HT1080 (cell line): Measurements from ENCODE around the gene CMA1. TPM values are rescaled to one million over a fixed set of nuclear protein-coding genes. Genes with fewer than 3 reads are reported as not detected.
"Not testable (repeated sequence)": the region's sequence is repeated elsewhere in the genome, so short reads cannot be mapped to it uniquely, and the experiment has no call there.

Source experiments
- DNase-seq: peaks from one replicate; pipeline ENCODE4 v3.0.0-alpha.2; 2015; ENCODE audit warnings: low read depth
- polyA plus RNA-seq, 2 experiments: library from polyadenylated mRNA; depleted of rRNA; stranded (reverse); fragments of >200 nt; gene quantifications; 2 replicates each; pipeline ENCODE4 v1.2.3, GENCODE V29; 2015
- total RNA-seq: library from RNA; depleted of rRNA; stranded (reverse); fragments of >200 nt; shearing (Covaris generic); gene quantifications from 2 replicates; pipeline ENCODE4 v1.2.3, GENCODE V29; 2014; rRNA removed

Gene CMA1, protein sequence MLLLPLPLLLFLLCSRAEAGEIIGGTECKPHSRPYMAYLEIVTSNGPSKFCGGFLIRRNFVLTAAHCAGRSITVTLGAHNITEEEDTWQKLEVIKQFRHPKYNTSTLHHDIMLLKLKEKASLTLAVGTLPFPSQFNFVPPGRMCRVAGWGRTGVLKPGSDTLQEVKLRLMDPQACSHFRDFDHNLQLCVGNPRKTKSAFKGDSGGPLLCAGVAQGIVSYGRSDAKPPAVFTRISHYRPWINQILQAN
- not detected in 2 replicates for total RNA-seq
- not detected in 2 replicates for polyA plus RNA-seq (2015; cell fraction: cytosol; rRNA removed)
- polyA plus RNA-seq (2015; cell fraction: nucleus; rRNA removed) = not detected in 2 replicates

DNA sequence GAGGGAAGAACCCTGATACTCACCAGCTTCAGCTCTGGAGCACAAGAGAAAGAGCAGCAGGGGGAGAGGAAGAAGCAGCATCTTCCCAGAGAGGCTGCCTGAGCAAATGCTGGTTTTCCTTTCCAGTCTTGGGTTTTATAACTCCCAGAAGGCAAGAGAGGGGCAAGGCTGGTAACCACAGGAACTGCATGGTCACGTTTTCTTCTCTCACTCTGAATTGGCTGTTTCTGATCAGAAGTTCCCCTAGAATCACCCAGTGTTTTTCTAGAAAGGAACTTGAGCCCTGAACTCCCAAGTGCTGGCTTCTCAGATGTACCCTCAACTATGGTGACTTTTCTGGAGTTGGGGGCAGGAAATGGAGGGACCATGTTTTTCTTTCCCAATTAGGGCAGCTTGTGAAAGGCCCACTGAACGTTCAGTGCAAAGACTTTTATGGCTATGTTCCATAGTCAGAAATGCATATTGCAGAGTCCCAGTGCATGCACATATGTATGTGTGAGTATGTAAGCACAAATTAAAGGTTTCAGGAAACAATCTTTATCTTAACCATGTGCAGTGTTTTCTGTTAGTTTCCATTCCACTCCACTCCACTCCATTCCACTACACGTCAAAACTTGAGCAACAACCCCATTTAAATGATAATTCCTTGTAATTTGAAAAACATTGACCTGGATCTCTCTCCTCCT, at the start of gene CMA1:
Gene CMA1 (minus strand): TSS at position 111 of the 686 bp plus-strand sequence. CDS start 30 bp downstream, at position 81.
- DNase-seq = no peak

DNA sequence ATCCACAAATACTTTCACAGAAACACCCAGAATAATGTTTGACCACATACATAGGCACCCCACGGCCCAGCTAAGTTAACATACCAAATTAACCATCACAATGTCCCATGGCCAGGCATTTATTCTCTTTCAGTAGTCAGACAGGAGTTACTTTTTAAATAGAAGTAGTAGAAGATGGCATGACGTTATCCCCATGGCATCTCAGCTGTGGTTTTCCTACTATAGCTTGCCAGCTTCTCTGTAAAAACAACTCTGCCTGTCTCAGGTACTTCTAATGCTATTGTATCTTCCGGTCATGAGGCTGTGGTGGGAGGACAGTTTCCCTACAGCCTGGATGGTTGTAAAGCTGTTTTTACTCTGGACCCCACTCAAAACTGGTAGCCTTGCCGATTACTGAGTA, 48.7 kb upstream of the CMA1 start:
- peak; percentile 80 for DNase-seq

DNA sequence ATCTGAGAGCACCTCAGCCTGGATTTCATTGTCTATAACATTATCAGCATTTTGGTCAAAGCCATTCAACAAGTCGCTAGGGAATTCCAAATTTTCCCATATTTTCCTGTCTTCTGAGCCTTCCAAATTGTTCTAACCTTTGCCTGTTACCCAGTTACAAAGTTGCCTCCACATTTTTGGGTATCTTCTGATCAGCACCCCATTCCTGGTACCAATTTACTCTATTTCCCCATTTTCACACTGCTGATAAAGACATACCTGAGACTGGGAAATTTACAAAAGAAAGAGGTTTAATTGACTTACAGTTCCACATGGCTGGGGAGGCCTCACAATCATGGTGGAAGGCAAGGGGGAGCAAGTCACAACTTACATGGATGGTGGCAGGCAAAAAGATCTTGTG, 41.0 kb upstream of the CMA1 start:
- not testable (repeated sequence) for DNase-seq

DNA sequence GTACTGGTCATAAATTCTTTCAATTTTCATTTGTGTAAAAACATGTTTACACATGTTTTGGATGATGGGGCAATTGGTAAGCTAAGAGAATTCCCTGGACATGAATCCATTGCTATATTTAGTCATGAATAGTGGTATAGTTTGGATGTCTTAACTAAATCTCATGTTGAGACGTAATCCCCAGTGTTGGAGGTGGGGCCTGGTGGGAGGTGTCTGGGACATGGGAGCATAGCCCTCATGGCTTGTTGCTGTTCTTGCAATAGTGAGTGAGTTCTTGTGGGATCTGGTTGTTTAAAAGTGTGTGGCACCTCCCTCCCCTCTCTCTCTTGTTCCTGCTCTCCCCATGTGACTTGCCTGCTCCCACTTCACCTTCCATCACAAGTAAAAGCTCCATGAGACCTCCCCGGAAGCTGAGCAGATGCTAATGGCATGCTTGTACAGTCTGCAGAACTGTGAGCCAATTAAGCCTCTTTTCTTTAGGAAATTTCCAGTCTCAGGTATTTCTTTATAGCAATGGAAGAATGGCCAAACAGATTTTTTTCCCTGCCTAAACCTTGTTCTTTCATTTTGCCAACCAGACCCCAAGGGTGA, 34.4 kb upstream of the CMA1 start:
- DNase-seq = peak; percentile 33

- no peak for DNase-seq
Measured at GRCh38 chr14:24535737-24536136, 27.7 kb upstream of the CMA1 start.

DNA sequence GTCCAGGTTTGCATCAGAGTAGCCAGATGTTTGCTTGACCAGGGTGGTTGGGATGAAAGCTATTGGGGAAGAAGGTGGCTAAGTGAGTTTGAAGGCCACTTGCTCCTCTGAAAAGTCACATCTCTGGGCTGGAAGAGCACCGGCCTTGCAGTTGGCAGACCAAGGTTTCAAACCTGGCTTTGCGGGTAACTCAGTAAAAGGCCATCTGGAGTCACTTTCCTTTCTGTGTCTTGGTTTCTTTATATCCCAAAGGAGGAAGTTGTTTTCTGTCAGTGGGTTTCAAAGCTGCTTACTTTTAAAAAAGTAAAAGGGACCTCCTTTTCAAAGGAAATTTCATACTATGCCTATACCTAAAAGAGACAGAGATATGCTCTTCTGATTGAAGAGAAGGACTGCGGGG, 26.2 kb upstream of the CMA1 start:
- DNase-seq = no peak

DNA sequence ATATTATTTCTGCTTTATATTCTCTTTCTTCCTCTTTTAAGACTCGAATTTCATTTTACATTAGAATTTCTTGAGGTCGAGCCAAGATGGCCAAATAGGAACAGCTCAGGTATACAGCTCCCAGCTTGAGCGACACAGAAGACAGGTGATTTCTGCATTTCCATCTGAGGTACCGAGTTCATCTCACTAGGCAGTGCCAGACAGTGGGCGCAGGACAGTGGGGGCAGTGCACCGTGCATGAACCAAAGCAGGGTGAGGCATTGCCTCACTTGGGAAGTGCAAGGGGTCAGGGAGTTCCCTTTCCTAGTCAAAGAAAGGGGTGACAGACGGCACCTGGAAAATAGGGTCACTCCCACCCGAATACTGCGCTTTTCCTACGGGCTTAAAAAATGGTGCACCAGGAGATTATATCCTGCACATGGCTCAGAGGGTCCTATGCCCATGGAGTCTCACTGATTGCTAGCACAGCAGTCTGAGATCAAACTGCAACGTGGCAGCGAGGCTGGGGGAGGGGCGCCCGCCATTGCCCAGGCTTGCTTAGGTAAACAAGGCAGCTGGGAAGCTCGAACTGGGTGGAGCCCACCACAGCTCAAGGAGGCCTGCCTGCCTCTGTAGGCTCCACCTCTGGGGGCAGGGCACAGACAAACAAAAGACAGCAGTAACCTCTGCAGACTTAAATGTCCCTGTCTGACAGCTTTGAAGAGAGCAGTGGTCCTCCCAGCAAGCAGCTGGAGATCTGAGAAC, 18.0 kb upstream of the CMA1 start:
- not testable (repeated sequence) for DNase-seq

GRCh38 chr14:24518851-24519250, 10.8 kb upstream of the CMA1 start:
- no peak for DNase-seq

DNA sequence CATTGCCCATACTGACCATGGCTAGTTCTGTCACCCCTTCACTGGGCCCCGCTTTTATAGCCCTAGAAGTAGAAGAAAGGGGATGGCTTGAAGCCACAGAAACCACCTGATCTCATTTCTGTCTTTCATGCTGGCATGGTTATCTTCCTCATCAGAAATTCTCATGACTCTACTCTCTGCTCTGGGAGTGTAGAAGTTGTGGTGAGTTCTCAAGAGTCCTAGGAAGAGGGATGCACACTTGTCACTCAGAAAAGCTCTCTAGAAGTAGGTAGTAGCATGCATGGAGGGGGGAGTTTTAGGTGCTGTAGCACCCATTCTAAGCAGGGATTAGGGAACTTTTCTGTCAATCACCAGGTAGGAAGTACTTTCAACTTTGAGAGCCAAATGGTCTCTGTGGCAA, 6.1 kb upstream of the CMA1 start:
- DNase-seq = no peak

- no peak for DNase-seq
Measured at GRCh38 chr14:24513009-24513408, 4.9 kb upstream of the CMA1 start.

DNA sequence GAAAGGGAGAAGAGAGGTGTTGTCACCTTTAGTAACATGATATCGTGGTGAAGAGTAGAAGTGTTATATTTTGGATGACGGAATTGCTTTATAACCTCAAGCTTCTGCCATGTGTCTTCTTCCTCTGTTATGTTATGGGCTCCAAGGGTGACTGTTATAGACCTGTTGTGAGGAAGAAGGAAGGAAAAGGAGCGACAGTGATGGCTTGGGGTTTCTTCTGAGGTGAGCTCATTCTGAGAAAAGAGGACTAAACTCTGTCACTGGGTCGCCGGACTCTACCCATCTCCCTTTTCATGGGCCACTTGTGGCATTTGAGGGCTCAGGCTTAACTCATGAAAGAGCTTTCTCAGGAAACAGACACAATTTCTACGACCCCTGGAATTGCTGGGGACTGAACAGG, 1.6 kb downstream of the CMA1 start:
- no peak for DNase-seq

GRCh38 chr14:24504425-24504950, 3.6 kb downstream of the CMA1 start:
- no peak for DNase-seq

DNA sequence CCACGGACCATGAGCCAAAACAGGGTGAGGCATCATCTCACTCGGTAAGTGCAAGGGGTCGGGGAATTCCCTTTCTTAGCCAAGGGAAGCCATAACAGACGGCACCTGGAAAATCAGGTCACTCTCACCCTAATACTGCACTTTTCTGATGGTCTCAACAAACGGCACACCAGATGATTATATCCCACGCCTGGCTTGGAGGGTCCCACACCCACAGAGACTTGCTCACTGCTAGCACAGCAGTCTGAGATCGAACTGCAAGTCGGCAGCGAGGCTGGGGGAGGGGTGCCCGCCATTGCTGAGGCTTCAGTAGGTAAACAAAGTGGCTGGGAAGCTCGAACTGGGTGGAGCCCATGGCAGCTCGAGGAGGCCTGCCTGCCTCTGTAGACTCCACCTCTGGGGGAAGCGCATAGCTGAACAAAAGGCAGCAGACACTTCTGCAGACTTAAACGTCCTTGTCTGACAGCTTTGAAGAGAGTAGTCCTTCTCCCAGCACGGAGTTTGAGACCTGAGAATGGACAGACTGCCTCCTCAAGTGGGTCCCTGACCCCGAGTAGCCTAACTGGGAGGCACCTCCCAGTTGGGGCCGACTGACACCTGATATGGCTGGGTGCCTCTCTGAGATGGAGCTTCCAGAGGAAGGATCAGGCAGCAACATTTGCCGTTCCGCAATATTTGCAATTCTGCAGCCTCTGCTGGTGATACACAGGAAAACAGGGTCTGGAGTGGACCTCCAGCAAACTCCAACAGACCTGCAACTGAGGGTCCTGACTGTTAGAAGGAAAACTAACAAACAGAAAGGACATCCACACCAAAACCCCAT, 16.3 kb downstream of the CMA1 start:
- not testable (repeated sequence) for DNase-seq

DNA sequence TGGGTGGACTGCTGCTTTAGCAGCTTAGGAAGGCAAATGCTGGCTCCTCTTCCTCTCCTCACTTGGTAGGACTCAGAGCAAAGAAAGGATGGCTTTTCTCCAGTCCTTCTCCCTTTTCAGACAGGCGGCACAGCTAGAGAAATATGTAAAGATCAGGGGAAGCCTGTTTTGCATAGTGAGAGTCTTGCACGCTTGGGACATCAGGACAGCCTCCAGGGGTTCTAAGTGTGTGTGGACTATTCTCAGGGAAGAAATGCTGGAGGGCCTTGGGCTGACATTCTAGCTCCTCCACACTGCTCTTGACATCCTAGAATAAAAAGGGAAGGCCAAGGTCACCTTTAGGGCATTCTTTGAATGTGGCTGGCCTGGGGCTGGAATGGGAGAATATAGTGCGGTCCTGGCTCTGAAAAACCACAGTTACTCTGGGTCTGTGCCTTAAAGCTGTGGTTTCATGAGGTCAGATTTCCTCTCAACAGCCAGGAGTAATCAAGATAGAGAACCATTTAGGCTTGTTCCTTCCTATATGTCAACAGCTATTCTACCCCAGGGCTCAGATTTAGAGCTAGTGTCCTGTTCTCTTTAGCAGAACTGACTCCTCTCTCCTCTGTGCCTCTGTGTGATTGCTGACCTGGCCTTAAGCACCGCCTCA, 24.3 kb downstream of the CMA1 start:
- peak; percentile 68 for DNase-seq

GRCh38 chr14:24482699-24483303, 25.3 kb downstream of the CMA1 start:
- DNase-seq = peak; percentile 73

DNA sequence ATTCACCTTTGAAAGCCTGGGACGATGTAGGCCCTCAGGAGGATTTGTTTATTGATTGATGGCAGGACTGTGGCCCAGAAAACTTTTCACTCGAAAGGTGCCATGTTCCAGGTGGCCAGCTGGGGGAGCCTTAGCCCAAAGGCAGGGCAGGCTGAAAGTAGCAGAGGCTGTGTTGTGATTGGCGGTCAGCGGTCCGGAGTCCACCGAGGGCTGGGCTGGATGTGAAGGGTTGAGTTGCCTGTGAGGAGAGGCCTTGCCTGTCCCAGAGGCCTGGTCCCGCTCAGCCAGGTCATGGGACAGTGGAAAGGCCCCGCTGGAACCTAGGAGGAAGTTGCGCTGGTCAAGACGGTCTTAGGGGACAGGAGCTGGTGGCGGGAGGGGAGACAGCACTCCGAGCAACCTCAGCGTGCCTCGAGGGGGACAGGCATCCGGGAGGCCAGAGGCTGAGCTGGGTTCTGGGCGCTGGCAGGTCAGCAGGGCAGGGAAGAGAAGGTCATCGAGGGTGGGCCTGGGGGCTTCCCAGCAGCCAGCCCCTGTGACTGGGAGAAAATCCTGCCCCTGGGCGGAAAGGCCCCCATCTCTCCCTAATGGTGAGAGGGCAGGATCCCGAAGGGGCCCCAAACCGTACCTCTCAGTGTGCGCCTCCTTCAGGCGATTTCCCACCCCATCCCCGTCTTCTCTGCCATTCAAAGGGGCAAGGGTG, 26.3 kb downstream of the CMA1 start:
- DNase-seq = peak; percentile 39

GRCh38 chr14:24479999-24480398, 28.1 kb downstream of the CMA1 start:
- DNase-seq = not testable (repeated sequence)

- DNase-seq = no peak
Measured at GRCh38 chr14:24475261-24475660, 32.8 kb downstream of the CMA1 start.

GRCh38 chr14:24473211-24473610, 34.9 kb downstream of the CMA1 start:
- DNase-seq = no peak
